Measurements from ENCODE around the gene SLC7A4. TPM values are rescaled to one million over a fixed set of nuclear protein-coding genes. Genes with fewer than 3 reads are reported as not detected.

The SLC7A4 gene
- total RNA-seq, 1 donor from 2014 or later, result not detected

DNA sequence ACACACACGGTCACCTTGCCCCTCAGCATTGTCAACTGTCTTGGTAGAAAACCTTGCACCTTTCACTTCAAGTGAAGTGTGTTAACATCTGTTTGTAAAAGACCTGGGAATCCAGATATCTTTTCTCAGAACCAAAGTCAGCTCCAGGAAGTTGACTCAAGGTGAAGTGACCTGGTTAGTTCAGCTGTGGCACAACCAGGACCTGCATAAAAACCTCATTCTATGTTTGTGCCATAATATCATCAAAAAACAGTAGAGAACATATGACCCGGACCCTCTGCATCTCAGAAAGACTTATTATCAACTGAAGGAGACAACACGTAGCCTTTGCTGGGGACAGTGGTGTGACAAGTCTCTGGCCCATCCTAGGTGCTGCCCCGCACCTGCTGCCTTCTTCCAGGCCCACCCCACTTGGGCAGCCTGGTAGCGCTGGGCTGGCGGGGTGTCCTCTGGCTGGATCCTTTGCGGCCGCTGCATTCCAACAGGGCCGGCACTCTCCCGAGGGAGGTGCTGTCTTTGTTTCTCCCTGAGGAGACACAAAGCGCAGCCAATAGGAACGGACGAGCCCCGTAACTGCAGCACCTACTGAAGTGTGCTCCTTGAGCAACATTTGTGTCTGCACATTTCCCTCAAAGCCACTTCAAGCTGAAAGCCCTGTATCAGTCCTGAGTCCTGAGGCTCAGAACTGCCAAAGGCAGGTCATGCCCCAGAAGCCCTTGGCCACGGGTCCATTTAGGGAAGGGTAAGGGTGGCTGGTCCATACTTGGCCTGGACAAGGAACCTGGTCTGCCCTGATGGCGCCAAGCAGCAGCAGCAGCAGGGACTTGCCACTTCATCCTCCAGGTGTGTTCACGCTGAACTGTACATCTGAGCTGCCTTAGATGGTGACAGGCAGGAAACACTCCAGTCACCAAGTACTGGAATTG, 38.6 kb upstream of the SLC7A4 start:
- H3K27ac Mint-ChIP-seq (ENCODE audit: unreplicated experiment), result no peak overlapping the region
- no peak for DNase-seq (ENCODE audit: extremely low spot score, unreplicated experiment)
- no peak overlapping the region for H3K4me3 Mint-ChIP-seq (ENCODE audit: unreplicated experiment)
- no peaks in the 10 kb centered on the region for H3K27me3 Mint-ChIP-seq (ENCODE audit: unreplicated experiment)
- TF ChIP-seq, protein P1, sequence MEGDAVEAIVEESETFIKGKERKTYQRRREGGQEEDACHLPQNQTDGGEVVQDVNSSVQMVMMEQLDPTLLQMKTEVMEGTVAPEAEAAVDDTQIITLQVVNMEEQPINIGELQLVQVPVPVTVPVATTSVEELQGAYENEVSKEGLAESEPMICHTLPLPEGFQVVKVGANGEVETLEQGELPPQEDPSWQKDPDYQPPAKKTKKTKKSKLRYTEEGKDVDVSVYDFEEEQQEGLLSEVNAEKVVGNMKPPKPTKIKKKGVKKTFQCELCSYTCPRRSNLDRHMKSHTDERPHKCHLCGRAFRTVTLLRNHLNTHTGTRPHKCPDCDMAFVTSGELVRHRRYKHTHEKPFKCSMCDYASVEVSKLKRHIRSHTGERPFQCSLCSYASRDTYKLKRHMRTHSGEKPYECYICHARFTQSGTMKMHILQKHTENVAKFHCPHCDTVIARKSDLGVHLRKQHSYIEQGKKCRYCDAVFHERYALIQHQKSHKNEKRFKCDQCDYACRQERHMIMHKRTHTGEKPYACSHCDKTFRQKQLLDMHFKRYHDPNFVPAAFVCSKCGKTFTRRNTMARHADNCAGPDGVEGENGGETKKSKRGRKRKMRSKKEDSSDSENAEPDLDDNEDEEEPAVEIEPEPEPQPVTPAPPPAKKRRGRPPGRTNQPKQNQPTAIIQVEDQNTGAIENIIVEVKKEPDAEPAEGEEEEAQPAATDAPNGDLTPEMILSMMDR (IDR thresholded peaks at IDR 0.05), result no peak
- no peaks in the 10 kb centered on the region for H3K36me3 Mint-ChIP-seq (ENCODE audit: unreplicated experiment)
- no peaks in the 10 kb centered on the region for H3K9me3 Mint-ChIP-seq (ENCODE audit: unreplicated experiment)
- no peaks in the 10 kb centered on the region for H3K4me1 Mint-ChIP-seq (ENCODE audit: unreplicated experiment)

DNA sequence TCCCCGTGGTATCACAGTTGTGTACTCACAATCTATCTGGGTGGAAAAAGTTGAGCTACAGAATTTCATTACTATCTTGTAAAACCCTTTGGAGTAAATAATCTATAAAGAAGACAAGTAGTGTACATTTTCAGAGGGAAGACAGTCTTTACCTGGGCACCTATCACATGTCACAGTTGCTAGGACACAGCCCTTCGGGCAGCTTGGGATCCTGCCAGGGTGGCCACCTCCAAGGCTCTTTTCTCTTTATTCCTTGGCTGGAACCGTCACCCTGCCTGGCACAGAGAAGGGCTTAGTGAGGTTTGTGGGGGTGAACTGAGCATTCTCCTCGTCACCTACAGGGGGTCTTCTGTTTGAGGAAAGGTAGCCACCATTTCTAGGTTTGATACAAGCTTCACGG, 37.0 kb upstream of the SLC7A4 start:
- Mint-ChIP-seq H3K36me3 (ENCODE audit: unreplicated experiment) (no peaks in the 10 kb centered on the region), H3K4me3 (ENCODE audit: unreplicated experiment) (no peak overlapping the region), H3K4me1 (ENCODE audit: unreplicated experiment) (no peaks in the 10 kb centered on the region), H3K27me3 (ENCODE audit: unreplicated experiment) (peaks cover 9% of the 10 kb centered on the region), H3K27ac (ENCODE audit: unreplicated experiment) (no peak overlapping the region), H3K9me3 (ENCODE audit: unreplicated experiment) (no peaks in the 10 kb centered on the region)
- DNase-seq (ENCODE audit: extremely low spot score, unreplicated experiment), result no peak
- TF ChIP-seq, protein P1 (IDR thresholded peaks at IDR 0.05), result no peak

DNA sequence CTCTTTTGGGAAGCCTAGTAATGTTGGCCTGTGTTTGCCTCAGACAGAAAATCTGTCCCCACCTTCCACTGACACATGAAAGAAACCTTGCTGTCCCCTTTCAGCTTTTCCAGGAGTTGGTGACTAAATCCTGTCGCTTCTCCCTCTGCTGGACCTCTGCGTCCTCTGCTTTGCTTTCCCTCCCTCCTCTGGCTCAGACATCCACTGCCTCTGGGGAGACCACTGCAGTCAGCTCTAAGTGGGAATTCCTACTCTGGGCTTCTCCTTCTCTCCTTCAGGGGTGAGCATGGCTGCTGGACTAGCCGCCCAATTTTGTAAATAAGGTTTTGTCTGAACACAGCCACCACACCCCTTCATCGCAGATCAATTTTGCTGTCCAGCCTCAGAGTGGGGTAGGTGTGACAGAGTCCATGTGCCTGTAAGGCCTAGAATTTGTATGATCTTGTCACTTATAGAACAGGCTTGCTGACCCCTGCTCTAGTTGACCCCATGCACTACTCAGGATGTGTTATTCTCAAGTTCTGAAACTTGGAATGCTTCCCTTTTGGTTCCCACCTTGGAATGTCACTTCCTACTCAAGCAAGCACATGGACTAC, 36.4 kb upstream of the SLC7A4 start:
- Mint-ChIP-seq H3K27ac (ENCODE audit: unreplicated experiment) (no peak overlapping the region), H3K4me3 (ENCODE audit: unreplicated experiment) (no peak overlapping the region), H3K9me3 (ENCODE audit: unreplicated experiment) (no peaks in the 10 kb centered on the region), H3K4me1 (ENCODE audit: unreplicated experiment) (no peaks in the 10 kb centered on the region), H3K27me3 (ENCODE audit: unreplicated experiment) (peaks cover 9% of the 10 kb centered on the region), H3K36me3 (ENCODE audit: unreplicated experiment) (no peaks in the 10 kb centered on the region)
- DNase-seq (ENCODE audit: extremely low spot score, unreplicated experiment), result no peak
- TF ChIP-seq, protein P1 (IDR thresholded peaks at IDR 0.05), result no peak

DNA sequence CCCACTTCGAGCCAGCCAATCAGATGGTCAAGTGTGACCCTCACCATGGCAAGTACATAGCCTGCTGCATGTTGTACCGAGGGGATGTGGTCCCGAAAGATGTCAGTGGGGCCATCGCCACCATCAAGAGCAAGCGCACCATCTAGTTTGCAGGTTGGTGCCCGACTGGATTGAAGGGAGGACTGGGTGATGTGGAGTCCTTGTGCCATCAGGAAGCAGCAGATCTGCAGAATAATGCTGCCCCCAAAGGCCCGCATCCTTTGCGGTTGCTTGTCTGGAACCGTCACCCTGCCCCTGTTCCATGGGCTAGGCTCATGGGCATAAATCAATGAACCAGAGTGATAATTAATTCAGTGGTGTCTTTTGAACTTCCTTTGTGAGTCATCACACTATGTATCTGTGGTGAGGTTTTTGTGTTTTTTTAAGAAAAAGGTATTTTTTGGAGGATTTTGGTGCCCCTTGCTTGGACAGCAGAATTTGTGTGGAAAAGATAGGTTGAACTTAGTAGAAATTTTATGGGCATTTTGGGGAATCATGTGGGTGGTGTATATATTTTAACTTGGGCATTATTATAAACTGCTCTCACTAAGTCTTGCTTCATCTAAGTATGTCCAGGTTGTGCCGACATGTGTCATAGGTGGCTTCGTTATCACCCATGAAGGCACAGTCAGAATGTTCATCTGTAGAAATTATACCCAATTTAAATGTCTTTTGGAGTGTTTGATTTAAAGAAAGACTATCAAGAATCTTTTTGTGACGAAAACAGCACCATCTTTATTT, 35.7 kb upstream of the SLC7A4 start:
- TF ChIP-seq, protein P1 (IDR thresholded peaks at IDR 0.05), result no peak
- no peak for DNase-seq (ENCODE audit: extremely low spot score, unreplicated experiment)
- no peak overlapping the region for H3K4me3 Mint-ChIP-seq (ENCODE audit: unreplicated experiment)
- H3K9me3 Mint-ChIP-seq (ENCODE audit: unreplicated experiment), result no peaks in the 10 kb centered on the region
- H3K27me3 Mint-ChIP-seq (ENCODE audit: unreplicated experiment), result peaks cover 9% of the 10 kb centered on the region
- H3K27ac Mint-ChIP-seq (ENCODE audit: unreplicated experiment), result no peak overlapping the region
- H3K4me1 Mint-ChIP-seq (ENCODE audit: unreplicated experiment), result no peaks in the 10 kb centered on the region
- no peaks in the 10 kb centered on the region for H3K36me3 Mint-ChIP-seq (ENCODE audit: unreplicated experiment)
